SU-DHL-6 (cell line): ENCODE results near the gene IGF2BP3.

Experiments used
- CTCF ChIP-seq: fragments of 200-600 bp; sonication (generic); IDR thresholded peaks from one replicate; pipeline ENCODE4 v1.5.1; 2017; ENCODE audit warnings: antibody characterized with exemption, mild to moderate bottlenecking, low read length, moderate library complexity; ENCODE audit not compliant: insufficient read depth, poor library complexity, severe bottlenecking
- EZH2phosphoT487 ChIP-seq: fragments of 200-600 bp; sonication (generic), shearing (Covaris generic); conservative IDR thresholded peaks from 2 replicates; pipeline ENCODE4 v1.6.1; 2018; ENCODE audit warnings: mild to moderate bottlenecking, antibody characterized with exemption, low read length, moderate library complexity, mixed read lengths

GRCh38 chr7:23486002-23486773 is 15.9 kb upstream of the IGF2BP3 start:
- no peak for TF ChIP-seq CTCF
- no peak for TF ChIP-seq EZH2phosphoT487
